CD1c-positive myeloid dendritic cell (primary cell): ENCODE data around the gene CKM.

ENCODE experiments used
- DNase-seq: peaks from one replicate; pipeline ENCODE4 v3.0.0-alpha.2; 2016; ENCODE audit errors: extremely low spot score

The CKM gene

GRCh38 chr19:45322744-45323281, at the start of gene CKM:
Gene CKM (minus strand): TSS chr19:45322875. CDS start chr19:45319713, 3,162 bp downstream.
- no peak for DNase-seq

DNA sequence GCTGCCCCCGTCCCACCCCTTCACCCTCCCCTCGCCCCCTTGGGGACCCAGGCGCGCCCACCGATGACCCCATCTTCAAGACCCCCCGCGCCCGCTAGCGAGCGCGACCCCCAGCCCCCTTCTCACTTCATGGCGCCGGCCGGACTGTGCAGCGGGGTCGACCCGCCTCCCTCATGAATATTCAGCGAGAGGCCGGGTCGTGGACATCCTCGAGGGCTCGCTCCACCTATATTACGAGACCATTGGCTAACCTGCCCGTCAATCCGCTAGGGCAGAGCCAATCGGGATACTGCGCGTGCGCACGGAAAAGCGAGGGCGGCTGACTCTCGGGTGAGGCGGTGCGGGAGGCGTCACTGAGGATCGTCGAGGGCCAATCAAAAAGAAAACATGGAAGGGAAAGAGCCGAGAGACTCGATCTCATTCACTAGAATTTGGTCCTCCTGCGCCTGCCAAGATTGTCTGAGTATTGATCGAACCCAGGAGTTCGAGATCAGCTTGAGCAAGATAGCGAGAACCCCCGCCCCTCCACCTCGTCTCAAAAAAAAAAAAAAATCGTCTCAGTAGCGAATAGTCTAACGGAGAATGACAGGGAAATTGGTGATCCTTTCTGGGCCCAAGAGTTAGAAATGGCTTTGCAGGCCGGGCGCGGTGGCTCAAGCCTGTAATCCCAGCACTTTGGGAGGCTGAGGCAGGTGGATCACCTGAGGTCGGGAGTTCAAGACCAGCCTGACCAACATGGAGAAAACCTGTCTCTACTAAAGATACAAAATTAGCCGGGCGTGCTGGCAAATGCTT, 47.9 kb upstream of the CKM start, which contains the start of gene ERCC2:
TSS of gene ERCC2 (minus strand) at position 164 of the 795 bp plus-strand sequence. CDS start at position 131, 33 bp downstream.
- DNase-seq = peak; percentile 100

GRCh38 chr19:45368737-45369340, 46.2 kb upstream of the CKM start:
- DNase-seq = no peak

- DNase-seq = no peak
Measured at GRCh38 chr19:45368127-45368526, 45.5 kb upstream of the CKM start.

GRCh38 chr19:45364696-45365095, 42.0 kb upstream of the CKM start:
- no peak for DNase-seq

DNA sequence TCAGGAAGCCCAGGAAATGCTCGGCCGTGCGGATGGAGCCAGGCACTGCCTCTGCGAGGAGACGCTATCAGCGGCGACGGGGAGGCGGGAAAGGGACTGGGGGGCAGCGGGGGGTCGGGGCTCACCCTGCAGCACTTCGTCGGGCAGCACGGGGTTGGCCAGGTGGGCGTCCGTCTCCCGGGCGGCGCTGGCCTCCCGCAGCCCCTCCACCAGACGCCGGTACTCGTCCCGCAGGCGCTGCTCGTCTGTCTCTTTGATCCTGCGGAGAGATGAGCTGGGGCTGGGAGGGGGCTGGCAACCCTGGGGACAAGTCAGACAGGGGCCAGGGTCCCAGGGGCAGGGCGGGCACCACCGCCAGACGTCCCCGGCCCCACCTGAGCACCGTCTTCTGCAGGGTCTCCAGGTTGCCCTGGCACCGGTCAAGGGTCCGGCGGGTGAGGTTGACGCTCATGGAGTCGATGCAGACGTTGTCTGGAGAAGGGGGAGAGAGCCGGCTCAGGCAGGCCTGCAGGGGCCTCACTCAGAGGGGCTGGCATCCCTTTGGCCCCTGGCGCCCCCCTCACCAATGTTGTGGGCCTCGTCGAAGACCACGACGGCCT, 41.3 kb upstream of the CKM start:
- DNase-seq = no peak

DNA sequence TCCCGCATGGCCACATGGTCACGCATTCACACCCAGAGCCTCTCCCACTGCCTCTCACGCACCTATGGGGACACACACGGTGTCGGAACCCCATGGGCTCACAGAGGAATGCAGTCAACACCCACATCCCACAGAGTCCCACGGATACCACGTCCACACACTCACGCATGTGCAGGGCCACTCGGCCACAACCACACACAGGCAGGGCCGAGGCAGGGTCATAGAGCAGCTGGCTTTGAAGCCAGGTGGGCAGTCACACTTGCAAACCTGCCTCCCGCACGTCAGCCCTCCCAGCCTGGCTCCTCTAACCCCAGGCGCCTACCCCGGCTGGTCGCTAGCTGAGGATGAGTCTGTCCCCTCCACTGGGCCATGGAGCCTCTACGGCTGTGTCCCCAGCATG, 39.6 kb upstream of the CKM start:
- no peak for DNase-seq

DNA sequence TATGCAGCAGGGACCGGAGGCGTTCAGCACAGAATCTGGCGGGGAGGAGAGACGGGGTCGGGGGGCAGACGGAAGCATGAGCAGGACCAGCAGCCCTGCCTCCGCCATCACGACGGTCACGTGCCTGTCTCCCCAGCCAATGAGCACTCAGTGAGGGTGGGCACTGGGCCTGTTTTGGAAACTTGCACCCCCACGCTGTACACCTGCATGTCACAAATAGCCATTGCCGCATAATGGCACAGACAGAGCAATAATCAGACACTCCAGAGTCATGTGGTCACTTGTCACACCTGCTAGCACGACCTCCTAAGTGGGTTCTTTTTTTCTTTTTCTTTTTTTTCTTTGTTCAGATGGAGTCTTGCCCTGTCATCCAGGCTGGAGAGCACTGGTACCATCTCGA, 38.9 kb upstream of the CKM start:
- DNase-seq = no peak

- DNase-seq = no peak
Measured at GRCh38 chr19:45358213-45358792, 35.6 kb upstream of the CKM start.

DNA sequence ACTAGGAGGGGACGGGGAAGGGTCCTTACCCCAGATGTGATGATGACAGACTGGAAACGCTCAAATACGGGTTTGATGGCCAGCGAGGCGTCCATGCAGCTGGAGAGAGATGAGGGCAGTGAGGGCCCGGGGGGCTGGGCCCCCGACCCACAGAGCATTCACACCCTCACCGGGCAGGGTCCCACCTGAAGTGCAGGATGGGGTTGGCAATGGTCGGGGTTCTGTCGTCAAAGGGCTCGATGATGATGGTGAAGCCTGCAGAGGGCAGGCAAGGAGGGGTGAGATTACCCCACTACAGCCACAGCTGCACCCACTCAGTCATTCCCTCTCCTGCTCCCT, 34.7 kb upstream of the CKM start:
- no peak for DNase-seq

- DNase-seq = no peak
Measured at GRCh38 chr19:45356760-45357444, 34.2 kb upstream of the CKM start.

- DNase-seq = no peak
Measured at GRCh38 chr19:45355910-45356309, 33.2 kb upstream of the CKM start.

DNA sequence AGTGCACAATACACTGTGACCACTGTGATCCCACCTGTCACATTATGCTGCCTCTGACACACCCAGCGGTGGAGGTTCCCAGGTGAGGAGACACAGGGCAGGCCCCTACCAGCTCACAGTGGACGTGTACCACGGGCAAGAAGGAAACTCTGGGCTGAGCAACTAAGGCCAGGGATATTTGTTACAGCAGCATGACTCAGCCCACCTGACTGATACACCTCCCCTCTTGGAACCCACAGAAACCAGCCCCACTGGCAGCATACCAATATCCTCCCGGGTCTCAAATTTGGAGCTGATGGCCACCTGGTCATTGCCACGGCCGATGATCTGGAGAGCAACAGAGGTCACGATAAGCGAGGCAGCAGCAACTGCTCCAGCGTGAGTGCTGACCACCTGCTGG, 32.7 kb upstream of the CKM start:
- DNase-seq = no peak

DNA sequence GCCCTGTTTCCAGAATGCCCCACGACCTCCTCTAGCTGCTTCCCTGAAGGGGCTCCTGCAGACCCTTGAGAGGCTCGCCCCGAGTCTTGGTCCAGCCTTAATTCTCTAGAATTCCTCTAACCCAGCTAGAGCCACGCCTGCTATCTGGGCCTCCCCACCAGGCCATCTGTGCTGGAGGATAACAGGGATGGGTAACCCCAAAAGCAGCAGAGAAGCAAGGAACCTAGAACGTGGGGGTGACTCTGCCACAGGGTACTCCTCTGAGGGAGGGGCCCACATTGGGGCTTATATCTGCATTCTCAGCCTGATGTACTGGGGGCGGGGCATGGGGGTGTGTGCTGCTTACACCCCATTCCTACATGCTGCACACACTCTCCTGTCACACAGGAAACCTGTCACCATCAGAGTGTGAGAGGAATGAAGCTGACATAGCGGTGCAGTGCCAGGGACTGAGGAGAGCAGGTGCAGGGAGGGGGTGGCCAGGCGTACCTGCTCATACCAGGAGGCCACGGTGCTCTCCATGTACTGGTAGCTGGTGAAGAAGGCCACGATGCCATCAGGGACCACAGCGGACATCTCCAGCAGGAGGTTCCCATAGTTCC, 31.7 kb upstream of the CKM start:
- DNase-seq = no peak

GRCh38 chr19:45352914-45353796, 30.5 kb upstream of the CKM start:
- DNase-seq = no peak

GRCh38 chr19:45352471-45352870, 29.8 kb upstream of the CKM start:
- no peak for DNase-seq

DNA sequence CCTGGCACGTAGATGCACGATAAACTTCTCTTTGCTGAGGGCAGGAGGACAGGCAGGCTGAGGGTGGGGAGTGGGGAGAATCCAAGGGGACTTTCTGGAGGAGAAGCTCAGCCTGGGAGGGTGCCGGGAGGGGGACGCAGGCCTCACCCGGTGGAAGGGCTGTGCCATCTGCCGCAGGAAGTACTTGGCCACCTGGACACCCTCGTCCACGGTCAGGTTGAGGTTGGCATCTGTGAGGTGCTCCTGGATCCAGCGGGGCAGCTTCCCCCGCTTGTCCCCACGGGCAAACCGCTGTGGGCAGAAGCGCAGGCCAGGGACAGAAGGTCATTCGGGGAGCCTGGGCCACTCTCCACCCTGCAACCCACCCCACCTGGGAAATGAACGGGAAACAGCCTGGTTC, 29.4 kb upstream of the CKM start:
- no peak for DNase-seq

- no peak for DNase-seq
Measured at GRCh38 chr19:45351401-45351952, 28.8 kb upstream of the CKM start.

- no peak for DNase-seq
Measured at GRCh38 chr19:45350477-45351058, 27.9 kb upstream of the CKM start.

- DNase-seq = no peak
Measured at GRCh38 chr19:45349430-45349941, 26.8 kb upstream of the CKM start.
